ENCODE measurements around the gene DCTN3. TPM values are rescaled to one million over a fixed set of nuclear protein-coding genes. Genes with fewer than 3 reads are reported as not detected.
A peak's percentile ranks its signal among the peaks of the same experiment; 100 is the strongest.

DCTN3 gene
- total and polyA plus RNA-seq, 3 experiments from 2014 or later = 83.3 to 128 (median 83.4) TPM

DNA sequence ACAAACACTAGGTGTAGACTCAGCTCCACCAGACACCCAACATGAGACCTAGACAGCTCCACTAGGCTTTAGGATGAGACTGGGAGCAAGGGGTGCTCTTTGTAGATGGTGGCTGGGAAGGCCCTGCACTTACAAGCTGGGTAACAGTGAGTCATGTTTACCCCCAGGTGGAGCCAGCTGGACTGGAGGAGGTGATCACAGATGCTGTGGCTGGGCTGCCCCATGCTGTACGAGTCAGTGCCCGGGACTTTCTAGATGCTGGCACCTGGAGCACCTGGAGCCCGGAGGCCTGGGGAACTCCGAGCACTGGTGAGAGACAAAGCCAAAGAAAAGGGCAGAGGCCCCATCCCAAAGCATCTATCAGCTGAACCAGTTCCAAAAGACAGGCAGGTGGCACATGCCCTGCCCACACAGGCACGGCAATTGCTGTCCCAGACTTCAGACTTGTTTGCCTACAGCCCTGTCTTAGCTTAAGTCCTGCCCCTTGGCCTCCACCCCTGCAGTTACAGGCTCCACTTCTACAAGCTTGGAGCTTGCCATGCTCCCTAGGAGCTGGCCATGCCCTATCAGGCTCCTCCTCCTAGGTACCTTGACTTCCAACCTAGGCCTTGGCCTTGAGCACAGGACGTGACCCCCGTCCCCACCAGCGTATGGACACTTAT is 39.4 kb upstream of the DCTN3 start:
- no peaks in the 10 kb centered on the region for H3K27me3 Mint-ChIP-seq
- Histone ChIP-seq H3K27me3 (ENCODE audit: insufficient read depth, low read length, poor library complexity, severe bottlenecking) (no peaks in the 10 kb centered on the region), H3K9me3 (ENCODE audit: low read length) (no peaks in the 10 kb centered on the region), H3K36me3 (ENCODE audit: insufficient read depth, low read length) (peaks cover 7% of the 10 kb centered on the region), H3K4me1 (ENCODE audit: insufficient read depth, low read length) (peaks cover 36% of the 10 kb centered on the region), H3K4me3 (ENCODE audit: low read length) (no peak overlapping the region), H3K27ac (ENCODE audit: low read depth, low read length) (no peak overlapping the region)
- DNase-seq = no peak
- peaks cover 27 to 37% (median 34%) of the 10 kb centered on the region in 3 donors for H3K4me1 Mint-ChIP-seq
- no peaks in the 10 kb centered on the region for H3K9me3 Mint-ChIP-seq
- peak overlapping the region in 2 of 8 donors; percentile 26 to 45 for H3K27ac Mint-ChIP-seq
- H3K36me3 Mint-ChIP-seq = peaks cover 0 to 19% (median 8%) of the 10 kb centered on the region in 3 donors
- ChIA-PET POLR2A (interaction anchor here (1.2 kb wide), 1 partner anchor 12 kb away, joined by 3 read pairs; no protein-coding TSS in a partner anchor), CTCF (interaction anchor here (3.2 to 4.4 kb wide), 3 partner anchors 13 to 43 kb away, joined by 16 to 25 read pairs (median 16); partner anchors contain the start of gene GALT)
- H3K4me3 Mint-ChIP-seq = no peak overlapping the region

DNA sequence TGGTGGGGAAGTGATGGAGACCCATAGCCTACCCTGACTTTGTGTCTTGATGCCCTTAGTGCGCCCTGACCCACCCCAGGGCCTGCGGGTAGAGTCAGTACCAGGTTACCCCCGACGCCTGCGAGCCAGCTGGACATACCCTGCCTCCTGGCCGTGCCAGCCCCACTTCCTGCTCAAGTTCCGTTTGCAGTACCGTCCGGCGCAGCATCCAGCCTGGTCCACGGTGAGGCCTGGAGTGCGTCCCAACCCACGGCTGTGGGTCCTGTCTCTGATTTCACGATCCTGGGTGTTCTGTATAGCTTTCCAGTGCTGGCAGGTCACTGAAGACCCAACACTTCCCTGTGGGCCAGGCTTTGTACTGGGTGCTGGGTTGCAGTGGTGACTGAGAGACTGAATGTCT is 38.2 kb upstream of the DCTN3 start:
- Mint-ChIP-seq H3K27me3 (peaks cover 0 to 3% of the 10 kb centered on the region in 2 donors), H3K27ac (no peak overlapping the region), H3K9me3 (no peaks in the 10 kb centered on the region), H3K4me3 (no peak overlapping the region), H3K36me3 (peaks cover 0 to 19% (median 8%) of the 10 kb centered on the region in 3 donors), H3K4me1 (peaks cover 17 to 30% (median 21%) of the 10 kb centered on the region in 3 donors)
- ChIA-PET CTCF (no interaction called here), POLR2A (interaction anchor here (0.6 kb wide), 1 partner anchor 42 kb away, joined by 4 read pairs; no protein-coding TSS in a partner anchor)
- Histone ChIP-seq H3K4me3 (ENCODE audit: low read length) (no peak overlapping the region), H3K9me3 (ENCODE audit: low read length) (no peaks in the 10 kb centered on the region), H3K36me3 (ENCODE audit: insufficient read depth, low read length) (peaks cover 7% of the 10 kb centered on the region), H3K27me3 (ENCODE audit: insufficient read depth, low read length, poor library complexity, severe bottlenecking) (no peaks in the 10 kb centered on the region), H3K4me1 (ENCODE audit: insufficient read depth, low read length) (peaks cover 23% of the 10 kb centered on the region), H3K27ac (ENCODE audit: low read depth, low read length) (no peak overlapping the region)
- DNase-seq = no peak

- Mint-ChIP-seq H3K27me3 (peaks cover 0 to 3% of the 10 kb centered on the region in 2 donors), H3K9me3 (no peaks in the 10 kb centered on the region), H3K27ac (peak overlapping the region in 1 of 8 donors; percentile 60), H3K36me3 (peaks cover 0 to 21% (median 8%) of the 10 kb centered on the region in 3 donors), H3K4me1 (peaks cover 17 to 30% (median 19%) of the 10 kb centered on the region in 3 donors), H3K4me3 (no peak overlapping the region)
- ChIA-PET POLR2A (interaction anchor here (1.8 kb wide), 1 partner anchor 10 kb away, joined by 7 read pairs; the partner anchor contains the start of gene GALT), CTCF (interaction anchor here (0.7 to 1.4 kb wide), 2 partner anchors 9 to 10 kb away, joined by 3 to 7 read pairs; partner anchors contain the start of gene GALT)
- Histone ChIP-seq H3K36me3 (ENCODE audit: insufficient read depth, low read length) (peaks cover 7% of the 10 kb centered on the region), H3K9me3 (ENCODE audit: low read length) (no peaks in the 10 kb centered on the region), H3K4me1 (ENCODE audit: insufficient read depth, low read length) (peaks cover 17% of the 10 kb centered on the region), H3K27me3 (ENCODE audit: insufficient read depth, low read length, poor library complexity, severe bottlenecking) (no peaks in the 10 kb centered on the region), H3K27ac (ENCODE audit: low read depth, low read length) (no peak overlapping the region), H3K4me3 (ENCODE audit: low read length) (no peak overlapping the region)
- DNase-seq = no peak
Measured at GRCh38 chr9:34656992-34657391, 36.7 kb upstream of the DCTN3 start.

GRCh38 chr9:34655394-34655793 is 35.1 kb upstream of the DCTN3 start:
- ChIA-PET CTCF (interaction anchor here (1.3 to 1.5 kb wide), 3 partner anchors 9 to 35 kb away, joined by 3 to 7 read pairs (median 5); partner anchors contain the start of genes DCTN3 and GALT), POLR2A (interaction anchor here (0.7 to 1.8 kb wide), 2 partner anchors 9 kb away, joined by 4 to 7 read pairs; partner anchors contain the start of gene GALT)
- DNase-seq = no peak
- no peaks in the 10 kb centered on the region for H3K27me3 ChIP-seq (ENCODE audit: insufficient read depth, low read length, poor library complexity, severe bottlenecking)
- peaks cover 6% of the 10 kb centered on the region for H3K36me3 ChIP-seq (ENCODE audit: insufficient read depth, low read length)
- H3K27me3 Mint-ChIP-seq = peaks cover 0 to 3% of the 10 kb centered on the region in 2 donors
- no peaks in the 10 kb centered on the region for H3K9me3 Mint-ChIP-seq
- H3K9me3 ChIP-seq (ENCODE audit: low read length) = no peaks in the 10 kb centered on the region
- H3K4me3 Mint-ChIP-seq = no peak overlapping the region
- peaks cover 0 to 21% (median 3%) of the 10 kb centered on the region in 3 donors for H3K36me3 Mint-ChIP-seq
- H3K4me3 ChIP-seq (ENCODE audit: low read length) = no peak overlapping the region
- H3K4me1 Mint-ChIP-seq = peaks cover 14 to 31% (median 17%) of the 10 kb centered on the region in 3 donors
- no peak overlapping the region for H3K27ac ChIP-seq (ENCODE audit: low read depth, low read length)
- H3K4me1 ChIP-seq (ENCODE audit: insufficient read depth, low read length) = peaks cover 9% of the 10 kb centered on the region
- peak overlapping the region in 2 of 8 donors; percentile 42 to 89 for H3K27ac Mint-ChIP-seq

DNA sequence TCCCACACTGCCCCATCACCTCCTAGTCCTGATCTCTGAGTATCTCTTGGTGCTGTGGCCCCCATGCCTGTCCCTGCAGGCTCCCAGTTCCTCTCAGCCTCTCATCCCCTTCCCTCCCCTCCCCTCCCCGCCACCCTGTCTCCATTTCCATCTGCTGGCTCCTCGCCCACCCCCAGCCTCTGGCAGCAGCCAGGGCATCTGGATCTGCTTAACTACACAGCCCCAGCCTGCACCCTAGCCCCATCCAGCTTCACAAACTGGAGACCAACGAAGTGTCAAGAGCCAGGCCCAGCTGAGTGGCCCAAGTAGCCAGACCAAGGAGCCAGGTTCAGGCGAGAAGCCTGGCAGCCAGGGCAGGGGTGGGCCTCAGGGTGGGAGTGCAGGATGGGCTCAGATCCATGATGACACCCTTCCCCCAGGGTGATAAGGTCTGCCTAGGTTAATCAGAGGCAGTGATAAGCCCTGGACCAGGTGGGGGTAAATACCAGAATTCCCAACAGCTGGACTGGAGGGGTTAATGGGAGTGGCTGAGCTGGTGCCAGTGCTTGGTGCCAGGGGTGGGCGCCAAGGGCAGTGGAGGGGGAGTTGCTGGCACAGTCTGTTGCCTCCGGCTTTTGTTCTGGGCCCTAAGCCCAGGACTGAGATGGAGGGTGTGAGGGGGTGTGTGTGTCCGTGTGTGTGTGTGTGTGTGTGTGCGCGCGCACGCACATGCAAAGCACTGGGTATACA is 34.2 kb upstream of the DCTN3 start:
- H3K27ac ChIP-seq (ENCODE audit: low read depth, low read length) = no peak overlapping the region
- H3K4me3 ChIP-seq (ENCODE audit: low read length) = no peak overlapping the region
- H3K36me3 Mint-ChIP-seq = peaks cover 0 to 25% (median 3%) of the 10 kb centered on the region in 3 donors
- CTCF ChIA-PET = interaction anchor here (1.0 kb wide), 1 partner anchor 9 kb away, joined by 3 read pairs; no protein-coding TSS in a partner anchor
- H3K4me1 ChIP-seq (ENCODE audit: insufficient read depth, low read length) = peaks cover 9% of the 10 kb centered on the region
- no peaks in the 10 kb centered on the region for H3K27me3 ChIP-seq (ENCODE audit: insufficient read depth, low read length, poor library complexity, severe bottlenecking)
- no peak for DNase-seq
- POLR2A ChIA-PET = no interaction called here
- H3K4me3 Mint-ChIP-seq = no peak overlapping the region
- peak overlapping the region in 3 of 8 donors; percentile 39 to 83 (median 58) for H3K27ac Mint-ChIP-seq
- H3K4me1 Mint-ChIP-seq = peaks cover 15 to 31% (median 18%) of the 10 kb centered on the region in 3 donors
- peaks cover 5% of the 10 kb centered on the region for H3K36me3 ChIP-seq (ENCODE audit: insufficient read depth, low read length)
- no peaks in the 10 kb centered on the region for H3K9me3 Mint-ChIP-seq
- H3K9me3 ChIP-seq (ENCODE audit: low read length) = no peaks in the 10 kb centered on the region
- peaks cover 0 to 3% of the 10 kb centered on the region in 2 donors for H3K27me3 Mint-ChIP-seq

DNA sequence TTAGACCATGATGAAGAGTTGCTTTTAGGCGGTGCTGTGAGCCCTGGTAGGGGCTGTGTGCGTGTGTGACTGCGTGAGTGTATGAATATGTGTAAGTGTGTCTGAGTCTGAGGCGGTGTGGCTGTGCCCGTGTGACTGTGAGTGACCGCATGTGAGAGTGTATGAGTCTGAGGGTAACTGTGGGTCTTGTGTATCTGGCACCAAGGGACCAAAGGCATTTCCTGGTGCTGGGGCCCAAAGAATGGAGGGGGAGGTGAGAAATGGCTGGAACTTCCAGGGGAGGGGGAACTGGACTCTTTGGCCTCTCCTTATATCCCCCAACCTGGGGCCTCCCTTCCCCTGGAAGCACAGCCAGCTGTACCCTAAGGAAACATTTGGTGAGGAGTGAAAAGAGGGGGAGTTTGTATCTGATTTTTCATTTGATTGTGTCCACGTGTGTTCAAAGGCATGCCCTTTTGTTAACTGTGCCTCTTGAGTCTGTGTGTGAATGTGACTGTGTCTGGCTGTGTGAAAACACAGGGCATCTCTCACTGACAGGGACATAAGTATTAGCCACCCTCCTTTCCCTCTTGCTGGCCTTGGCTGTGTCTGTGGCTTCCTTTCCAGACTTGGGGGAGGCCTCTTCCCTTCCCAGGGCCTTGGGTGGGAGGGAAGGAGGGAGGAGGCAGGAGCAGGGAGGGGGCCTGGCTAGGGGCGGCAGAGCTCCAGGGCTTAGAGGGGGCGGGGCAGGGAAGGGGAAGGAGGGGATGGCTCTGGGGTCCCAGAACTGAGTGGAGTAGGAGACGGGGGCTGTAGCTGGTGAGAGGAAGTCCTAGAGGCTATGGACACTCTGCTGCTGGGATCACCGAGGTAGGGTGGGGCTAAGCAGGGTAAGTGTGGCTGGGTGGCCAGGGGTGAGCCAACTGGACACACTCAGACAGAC is 33.1 kb upstream of the DCTN3 start:
- H3K36me3 Mint-ChIP-seq = peaks cover 1 to 34% (median 3%) of the 10 kb centered on the region in 3 donors
- POLR2A ChIA-PET = no interaction called here

DNA sequence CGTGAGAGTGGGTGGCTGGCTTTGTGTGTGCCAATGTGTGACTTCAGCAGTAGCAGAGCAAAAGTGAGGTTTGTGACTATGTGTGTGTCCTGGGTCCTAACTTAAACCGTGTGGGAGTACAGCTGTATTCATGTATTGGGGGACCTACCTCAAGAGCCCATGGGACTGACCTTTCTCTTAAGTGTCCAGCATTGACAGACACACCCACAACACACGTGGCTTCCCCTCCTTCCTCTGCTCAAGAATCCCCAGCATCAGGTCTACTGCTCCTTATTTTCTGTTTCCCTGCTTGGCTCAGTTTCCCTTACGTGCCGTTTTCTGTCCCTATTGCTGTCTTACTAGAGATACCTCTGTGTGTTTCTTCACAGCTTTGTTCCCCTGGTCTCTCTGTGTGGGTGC is 32.3 kb upstream of the DCTN3 start:
- CTCF ChIA-PET = interaction anchor here (1.1 to 7.6 kb wide), 2 partner anchors 12 to 14 kb away, joined by 3 to 54 read pairs; a partner anchor contains a TSS
- Histone ChIP-seq H3K27ac (ENCODE audit: low read depth, low read length) (peak overlapping the region; percentile 13), H3K4me3 (ENCODE audit: low read length) (no peak overlapping the region), H3K9me3 (ENCODE audit: low read length) (no peaks in the 10 kb centered on the region), H3K4me1 (ENCODE audit: insufficient read depth, low read length) (peaks cover 27% of the 10 kb centered on the region), H3K36me3 (ENCODE audit: insufficient read depth, low read length) (peaks cover 19% of the 10 kb centered on the region), H3K27me3 (ENCODE audit: insufficient read depth, low read length, poor library complexity, severe bottlenecking) (no peaks in the 10 kb centered on the region)
- Mint-ChIP-seq H3K27me3 (peaks cover 0 to 3% of the 10 kb centered on the region in 2 donors), H3K4me3 (no peak overlapping the region), H3K27ac (peak overlapping the region; percentile 0 to 89 (median 54)), H3K36me3 (peaks cover 4 to 43% (median 6%) of the 10 kb centered on the region in 3 donors), H3K9me3 (no peaks in the 10 kb centered on the region), H3K4me1 (peaks cover 30 to 50% (median 35%) of the 10 kb centered on the region in 3 donors)
- no peak for DNase-seq
- POLR2A ChIA-PET = interaction anchor here (1.1 kb wide), 1 partner anchor 15 kb away, joined by 3 read pairs; the partner anchor contains the start of gene SIGMAR1

More for the DNA sequence above, 33.1 kb upstream of the DCTN3 start:
- H3K4me1 Mint-ChIP-seq = peaks cover 22 to 42% (median 27%) of the 10 kb centered on the region in 3 donors
- Histone ChIP-seq H3K27ac (ENCODE audit: low read depth, low read length) (no peak overlapping the region), H3K9me3 (ENCODE audit: low read length) (no peaks in the 10 kb centered on the region), H3K4me1 (ENCODE audit: insufficient read depth, low read length) (peaks cover 19% of the 10 kb centered on the region), H3K36me3 (ENCODE audit: insufficient read depth, low read length) (peaks cover 16% of the 10 kb centered on the region), H3K27me3 (ENCODE audit: insufficient read depth, low read length, poor library complexity, severe bottlenecking) (no peaks in the 10 kb centered on the region), H3K4me3 (ENCODE audit: low read length) (no peak overlapping the region)
- no peaks in the 10 kb centered on the region for H3K9me3 Mint-ChIP-seq
- no peak for DNase-seq
- H3K27ac Mint-ChIP-seq = peak overlapping the region in 6 of 8 donors; percentile 11 to 69 (median 46)
- H3K4me3 Mint-ChIP-seq = no peak overlapping the region
- CTCF ChIA-PET = interaction anchor here (0.6 to 7.6 kb wide), 3 partner anchors 12 to 28 kb away, joined by 3 to 54 read pairs (median 3); a partner anchor contains a TSS
- H3K27me3 Mint-ChIP-seq = peaks cover 0 to 3% of the 10 kb centered on the region in 2 donors
